GM12874 (cell line): ENCODE results near the gene EIF3B.

ENCODE experiments used
- CTCF ChIP-seq: IDR thresholded peaks from 2 replicates; pipeline ENCODE4 v1.5.1; 2011; ENCODE audit warnings: low read depth, mild to moderate bottlenecking, control low read depth, low read length, moderate library complexity; ENCODE audit not compliant: insufficient read depth

The EIF3B gene

DNA sequence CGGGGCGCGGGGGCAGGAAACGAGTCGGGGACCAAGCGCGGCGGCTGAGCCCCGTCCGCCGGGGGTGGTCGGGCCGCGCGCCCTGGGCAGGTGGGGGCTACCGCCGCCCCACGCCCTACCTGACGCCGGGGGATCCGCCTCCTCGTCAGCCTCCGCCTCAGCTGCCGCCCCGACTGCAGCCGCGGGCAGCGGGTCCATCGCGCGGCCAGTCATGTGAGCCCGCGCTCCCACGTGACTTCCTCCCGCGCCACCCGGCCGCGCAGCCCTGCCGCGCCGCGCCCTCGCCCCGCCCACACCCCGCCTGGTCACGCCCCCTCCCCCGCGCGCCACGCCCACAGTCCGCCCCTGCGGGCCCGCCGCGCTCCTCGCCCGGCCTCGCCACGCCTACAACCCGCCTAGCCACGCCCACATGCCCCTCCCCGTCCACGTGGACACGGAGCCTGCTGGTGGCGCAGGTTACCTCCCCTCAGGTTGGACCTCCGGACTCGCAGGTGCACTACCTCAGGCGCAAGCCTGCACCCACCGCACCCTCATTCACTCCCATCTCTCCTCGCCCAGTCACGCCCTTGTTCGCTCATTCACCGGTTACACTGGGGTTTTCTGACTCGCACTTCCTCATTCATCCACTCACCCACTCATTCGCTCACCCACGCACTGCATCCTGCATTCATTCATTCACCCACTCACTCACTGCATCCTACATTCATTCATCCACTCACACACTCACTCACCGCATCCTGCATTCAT is 40.2 kb upstream of the EIF3B start, which contains the start of gene SNX8:
Gene SNX8, minus strand, starts transcription at position 233 of the 747 bp plus-strand sequence. Its CDS starts 20 bp downstream, at position 213.
- TF ChIP-seq CTCF, result no peak

GRCh38 chr7:2315787-2316186 is 38.8 kb upstream of the EIF3B start:
- no peak for TF ChIP-seq CTCF

- no peak for TF ChIP-seq CTCF
Observed at GRCh38 chr7:2316578-2316977, 38.0 kb upstream of the EIF3B start.

DNA sequence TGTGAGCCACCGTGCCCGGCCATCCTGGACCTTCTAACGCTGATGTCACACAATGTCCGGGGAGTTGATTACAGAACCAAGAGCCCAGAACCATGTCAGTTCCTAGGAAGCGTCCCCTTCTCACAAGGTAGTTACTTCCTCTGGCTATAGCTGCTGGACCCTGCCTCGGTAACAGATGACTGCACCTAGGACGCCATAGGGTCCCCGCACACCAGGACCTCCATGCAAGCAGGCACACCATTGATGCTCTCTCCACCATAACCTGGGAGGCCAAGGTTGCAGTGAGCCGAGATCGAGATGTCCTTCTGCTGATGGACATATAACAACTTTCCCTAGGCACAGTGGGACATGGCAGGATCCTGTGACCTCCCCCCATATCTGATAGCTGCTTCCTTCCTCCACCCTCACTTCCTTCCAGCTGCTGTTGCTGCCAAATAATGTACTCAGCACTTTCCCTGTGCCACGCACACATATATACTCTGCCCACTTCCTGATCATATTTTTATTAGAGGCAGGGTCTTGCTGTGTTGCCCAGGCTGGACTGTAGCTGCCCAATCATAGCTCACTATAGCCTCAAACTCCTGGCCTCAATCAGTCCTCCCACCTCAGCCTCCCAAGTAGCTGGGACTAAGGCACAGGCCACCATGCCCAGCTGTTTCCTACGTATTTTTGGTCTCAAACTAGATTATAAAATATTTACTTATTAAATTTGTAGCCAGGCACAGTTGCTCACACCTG is 36.9 kb upstream of the EIF3B start:
- TF ChIP-seq CTCF, result no peak

DNA sequence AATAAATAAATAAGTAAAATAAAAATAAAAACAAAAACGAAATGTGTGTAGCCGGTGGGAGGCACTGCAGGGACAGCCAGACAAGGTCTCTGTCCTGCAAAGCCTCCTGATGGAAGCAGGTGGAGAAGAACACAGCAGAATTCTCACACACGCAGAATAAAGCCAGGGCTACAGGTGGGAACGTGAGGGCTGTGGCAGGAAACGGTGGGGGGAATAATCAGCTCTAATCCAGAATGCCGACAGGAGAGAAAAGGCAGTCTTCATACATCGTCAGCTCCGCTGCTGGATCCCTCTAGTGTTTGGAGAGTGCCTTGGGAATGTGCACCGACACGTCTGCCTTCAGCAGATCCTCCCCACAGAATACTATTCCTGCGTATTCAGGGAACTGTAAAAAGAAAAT is 33.6 kb upstream of the EIF3B start:
- TF ChIP-seq CTCF, result no peak

GRCh38 chr7:2325162-2325561 is 29.5 kb upstream of the EIF3B start:
- no peak for TF ChIP-seq CTCF

- no peak for TF ChIP-seq CTCF
Observed at GRCh38 chr7:2326951-2327350, 27.7 kb upstream of the EIF3B start.
